ENCODE measurements around the gene DMPK.

DNA sequence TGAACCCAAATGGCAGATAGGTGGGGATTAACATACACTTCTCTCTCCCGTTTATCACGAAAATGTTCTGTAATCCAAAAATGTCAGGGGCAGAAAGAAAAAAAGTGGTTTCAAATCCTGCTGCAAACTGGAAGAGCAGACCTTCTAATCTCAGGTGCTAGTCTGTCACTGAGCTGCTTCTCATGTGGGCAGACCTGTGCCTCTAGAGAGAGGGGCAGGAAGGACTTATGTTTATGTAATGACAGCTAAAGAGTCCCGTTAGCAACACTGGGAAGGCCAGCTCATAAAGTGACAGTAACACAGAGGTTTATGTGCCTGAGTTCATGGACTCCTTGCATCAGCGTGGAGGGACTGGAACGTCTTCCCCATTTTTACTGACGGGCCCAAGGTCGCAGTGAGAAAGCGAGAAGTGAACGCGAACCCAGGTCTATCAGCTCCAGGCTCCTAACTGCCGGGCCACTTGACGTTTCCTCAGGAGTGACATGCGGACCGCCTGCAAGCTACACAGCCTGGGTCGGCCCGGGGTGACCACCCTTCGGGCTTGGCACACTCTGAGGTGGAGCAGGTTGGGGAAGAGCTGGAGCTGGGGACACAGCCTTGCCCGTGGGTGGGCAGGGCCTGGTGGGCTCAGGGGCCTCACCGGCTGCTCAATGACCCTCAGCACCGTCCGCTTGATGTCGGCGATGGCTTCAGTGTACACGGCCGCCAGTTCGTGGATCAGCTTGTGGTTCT is 42.4 kb upstream of the DMPK start:
- TF ChIP-seq, protein P1, sequence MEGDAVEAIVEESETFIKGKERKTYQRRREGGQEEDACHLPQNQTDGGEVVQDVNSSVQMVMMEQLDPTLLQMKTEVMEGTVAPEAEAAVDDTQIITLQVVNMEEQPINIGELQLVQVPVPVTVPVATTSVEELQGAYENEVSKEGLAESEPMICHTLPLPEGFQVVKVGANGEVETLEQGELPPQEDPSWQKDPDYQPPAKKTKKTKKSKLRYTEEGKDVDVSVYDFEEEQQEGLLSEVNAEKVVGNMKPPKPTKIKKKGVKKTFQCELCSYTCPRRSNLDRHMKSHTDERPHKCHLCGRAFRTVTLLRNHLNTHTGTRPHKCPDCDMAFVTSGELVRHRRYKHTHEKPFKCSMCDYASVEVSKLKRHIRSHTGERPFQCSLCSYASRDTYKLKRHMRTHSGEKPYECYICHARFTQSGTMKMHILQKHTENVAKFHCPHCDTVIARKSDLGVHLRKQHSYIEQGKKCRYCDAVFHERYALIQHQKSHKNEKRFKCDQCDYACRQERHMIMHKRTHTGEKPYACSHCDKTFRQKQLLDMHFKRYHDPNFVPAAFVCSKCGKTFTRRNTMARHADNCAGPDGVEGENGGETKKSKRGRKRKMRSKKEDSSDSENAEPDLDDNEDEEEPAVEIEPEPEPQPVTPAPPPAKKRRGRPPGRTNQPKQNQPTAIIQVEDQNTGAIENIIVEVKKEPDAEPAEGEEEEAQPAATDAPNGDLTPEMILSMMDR (IDR thresholded peaks at IDR 0.05): no peak
- no peak for TF ChIP-seq ZFX (IDR thresholded peaks at IDR 0.05; ENCODE audit: borderline replicate concordance)
